ENCODE data around the gene TMSB4X.

TMSB4X gene

GRCh38 chrX:13009273-13009672, 34.4 kb downstream of the TMSB4X start:
- TF ChIP-seq, protein P1, sequence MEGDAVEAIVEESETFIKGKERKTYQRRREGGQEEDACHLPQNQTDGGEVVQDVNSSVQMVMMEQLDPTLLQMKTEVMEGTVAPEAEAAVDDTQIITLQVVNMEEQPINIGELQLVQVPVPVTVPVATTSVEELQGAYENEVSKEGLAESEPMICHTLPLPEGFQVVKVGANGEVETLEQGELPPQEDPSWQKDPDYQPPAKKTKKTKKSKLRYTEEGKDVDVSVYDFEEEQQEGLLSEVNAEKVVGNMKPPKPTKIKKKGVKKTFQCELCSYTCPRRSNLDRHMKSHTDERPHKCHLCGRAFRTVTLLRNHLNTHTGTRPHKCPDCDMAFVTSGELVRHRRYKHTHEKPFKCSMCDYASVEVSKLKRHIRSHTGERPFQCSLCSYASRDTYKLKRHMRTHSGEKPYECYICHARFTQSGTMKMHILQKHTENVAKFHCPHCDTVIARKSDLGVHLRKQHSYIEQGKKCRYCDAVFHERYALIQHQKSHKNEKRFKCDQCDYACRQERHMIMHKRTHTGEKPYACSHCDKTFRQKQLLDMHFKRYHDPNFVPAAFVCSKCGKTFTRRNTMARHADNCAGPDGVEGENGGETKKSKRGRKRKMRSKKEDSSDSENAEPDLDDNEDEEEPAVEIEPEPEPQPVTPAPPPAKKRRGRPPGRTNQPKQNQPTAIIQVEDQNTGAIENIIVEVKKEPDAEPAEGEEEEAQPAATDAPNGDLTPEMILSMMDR (IDR thresholded peaks at IDR 0.05): no peak

DNA sequence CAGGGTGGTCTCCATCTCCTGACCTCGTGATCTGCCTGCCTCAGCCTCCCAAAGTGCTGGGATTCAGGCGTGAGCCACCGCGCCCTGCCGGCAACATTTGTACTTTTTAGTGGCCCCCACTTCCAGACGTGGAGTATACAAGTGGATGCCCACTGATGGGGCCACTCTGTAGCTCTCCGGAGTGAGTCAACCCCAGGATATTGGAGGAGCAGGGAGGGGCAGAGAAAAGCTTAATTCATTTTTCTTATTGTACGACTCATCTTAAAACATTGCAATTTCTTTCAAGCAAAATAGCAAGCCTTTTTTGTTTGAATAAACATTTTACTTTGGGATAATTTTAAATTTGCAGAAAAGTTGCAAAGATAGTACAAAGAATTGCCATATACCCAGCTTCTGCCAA, 34.9 kb downstream of the TMSB4X start:
- TF ChIP-seq, protein P1 (IDR thresholded peaks at IDR 0.05): no peak

- TF ChIP-seq, protein P1 (IDR thresholded peaks at IDR 0.05): no peak
These were observed 35.6 kb downstream of the TMSB4X start for GRCh38 chrX:13010546-13010945.

GRCh38 chrX:13013363-13014110, 38.6 kb downstream of the TMSB4X start:
- TF ChIP-seq, protein P1 (IDR thresholded peaks at IDR 0.05): no peak

DNA sequence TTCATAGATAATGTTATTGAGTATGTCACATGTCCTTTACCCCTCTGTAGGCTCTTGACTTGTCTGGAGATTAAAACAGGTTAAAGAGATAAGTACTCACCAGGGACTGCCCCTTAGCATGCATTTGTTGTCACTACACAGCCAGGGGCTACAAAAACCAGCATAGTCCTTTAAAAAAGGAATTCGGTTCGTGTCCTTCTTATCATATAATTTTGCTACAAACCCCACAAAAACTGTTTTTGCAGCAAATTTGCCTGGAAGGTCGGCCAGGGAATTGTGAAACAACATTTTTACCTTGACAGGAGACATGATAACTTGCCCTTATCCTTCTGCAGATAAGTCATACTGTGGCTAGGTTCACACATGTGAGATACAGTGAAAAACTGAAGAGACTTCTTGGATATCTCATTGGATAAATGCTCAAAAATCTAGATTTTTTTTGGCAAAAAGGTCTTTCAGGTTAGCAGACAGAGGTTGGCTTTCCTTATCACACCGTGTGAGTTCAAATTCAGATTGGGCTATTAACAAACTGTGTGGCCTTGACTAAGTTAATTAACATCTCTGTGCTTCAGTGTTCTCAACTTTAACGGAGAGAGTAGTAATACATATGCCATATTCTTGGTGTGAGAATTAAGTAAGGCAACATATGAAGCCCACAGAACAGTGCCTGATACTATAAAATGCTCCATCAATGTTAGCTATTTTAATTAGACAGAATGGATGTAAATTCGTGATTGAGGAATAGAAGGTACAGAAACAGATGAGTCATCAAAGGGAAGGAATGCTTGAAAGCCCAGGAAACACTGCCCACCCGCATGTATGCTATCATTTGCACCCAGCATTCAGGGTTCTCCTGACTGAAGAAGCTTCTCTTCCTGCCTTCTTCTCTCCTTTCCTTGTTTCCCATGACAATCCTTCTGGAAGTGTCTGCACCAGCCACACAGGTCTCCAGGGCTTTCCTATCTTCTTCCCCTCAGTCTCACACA, 39.5 kb downstream of the TMSB4X start:
- TF ChIP-seq, protein P1 (IDR thresholded peaks at IDR 0.05): no peak

GRCh38 chrX:13015536-13016236, 40.8 kb downstream of the TMSB4X start:
- TF ChIP-seq, protein P1 (IDR thresholded peaks at IDR 0.05): no peak

GRCh38 chrX:13022926-13023325, 48.0 kb downstream of the TMSB4X start:
- TF ChIP-seq, protein P1 (IDR thresholded peaks at IDR 0.05): no peak
